ENCODE data around the gene GNAT2.

GNAT2 gene

GRCh38 chr1:109641078-109641740 is 21.8 kb upstream of the GNAT2 start:
- Histone ChIP-seq H3K27me3 (replicated peaks; ENCODE audit: control insufficient read depth, insufficient read depth, low read length) (no peaks in the 10 kb centered on the region), H3K9me3 (ENCODE audit: control insufficient read depth, low read length) (no peaks in the 10 kb centered on the region), H3K36me3 (ENCODE audit: control insufficient read depth, insufficient read depth, low read length, severe bottlenecking) (no peaks in the 10 kb centered on the region), H3K9ac (ENCODE audit: low read length) (no peak overlapping the region), H3K4me1 (ENCODE audit: control insufficient read depth, insufficient read depth, low read length) (peaks cover 9% of the 10 kb centered on the region), H3K4me3 (ENCODE audit: low read length) (no peak overlapping the region)
- no peak for DNase-seq (ENCODE audit: low read depth)

- no peak overlapping the region for H3K9ac ChIP-seq (ENCODE audit: low read length)
- peak; percentile 88 for DNase-seq (ENCODE audit: low read depth)
- no peaks in the 10 kb centered on the region for H3K36me3 ChIP-seq (ENCODE audit: control insufficient read depth, insufficient read depth, low read length, severe bottlenecking)
- no peak overlapping the region for H3K4me3 ChIP-seq (ENCODE audit: low read length)
- H3K27me3 ChIP-seq (replicated peaks; ENCODE audit: control insufficient read depth, insufficient read depth, low read length), result no peaks in the 10 kb centered on the region
- no peaks in the 10 kb centered on the region for H3K9me3 ChIP-seq (ENCODE audit: control insufficient read depth, low read length)
- peaks cover 15% of the 10 kb centered on the region for H3K4me1 ChIP-seq (ENCODE audit: control insufficient read depth, insufficient read depth, low read length)
Observed at GRCh38 chr1:109640285-109640865, 21.0 kb upstream of the GNAT2 start.

- DNase-seq (ENCODE audit: low read depth), result no peak
- H3K9me3 ChIP-seq (ENCODE audit: control insufficient read depth, low read length), result no peaks in the 10 kb centered on the region
- no peak overlapping the region for H3K9ac ChIP-seq (ENCODE audit: low read length)
- H3K36me3 ChIP-seq (ENCODE audit: control insufficient read depth, insufficient read depth, low read length, severe bottlenecking), result no peaks in the 10 kb centered on the region
- H3K4me1 ChIP-seq (ENCODE audit: control insufficient read depth, insufficient read depth, low read length), result peaks cover 15% of the 10 kb centered on the region
- no peaks in the 10 kb centered on the region for H3K27me3 ChIP-seq (replicated peaks; ENCODE audit: control insufficient read depth, insufficient read depth, low read length)
- H3K4me3 ChIP-seq (ENCODE audit: low read length), result no peak overlapping the region
Observed at GRCh38 chr1:109639841-109640184, 20.4 kb upstream of the GNAT2 start.

DNA sequence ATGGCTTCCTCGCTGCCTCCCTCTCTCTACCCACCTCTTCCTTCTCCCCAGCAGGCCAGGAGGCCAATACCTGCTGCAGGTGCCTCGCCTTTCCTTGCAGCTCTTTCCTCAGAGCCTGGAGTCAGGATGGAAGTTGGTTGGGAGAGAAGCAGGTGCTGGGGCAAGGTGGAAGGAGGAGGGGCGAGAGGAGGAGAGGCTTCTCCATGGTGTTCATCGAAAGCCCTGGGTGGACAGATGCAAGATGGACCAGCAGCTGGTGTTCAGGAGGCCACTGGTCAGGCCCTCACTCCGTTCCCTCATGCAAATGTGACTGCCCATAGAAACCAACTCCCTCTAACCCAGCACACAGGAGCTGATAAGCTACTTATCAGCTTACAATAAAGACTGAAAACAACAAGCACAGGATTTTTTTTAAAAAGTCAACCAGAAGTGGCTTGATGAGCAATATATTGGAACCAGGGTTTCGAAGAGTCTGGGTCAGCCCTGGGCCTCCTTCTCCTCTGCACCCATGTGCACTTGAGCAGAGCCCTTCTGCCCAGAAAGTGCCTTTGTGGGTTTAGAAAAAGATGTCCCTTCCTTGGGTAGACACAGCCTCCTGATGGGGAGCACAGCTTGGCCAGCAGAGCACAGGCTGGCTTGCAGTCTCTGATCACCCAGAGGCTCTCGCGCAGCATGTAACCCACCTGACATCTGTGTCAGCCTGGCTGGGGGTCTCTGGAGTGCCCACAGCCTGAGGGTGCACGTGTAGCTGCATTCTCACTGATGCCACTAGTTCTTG is 19.8 kb upstream of the GNAT2 start:
- no peak for DNase-seq (ENCODE audit: low read depth)
- Histone ChIP-seq H3K9ac (ENCODE audit: low read length) (no peak overlapping the region), H3K9me3 (ENCODE audit: control insufficient read depth, low read length) (no peaks in the 10 kb centered on the region), H3K27me3 (replicated peaks; ENCODE audit: control insufficient read depth, insufficient read depth, low read length) (no peaks in the 10 kb centered on the region), H3K4me1 (ENCODE audit: control insufficient read depth, insufficient read depth, low read length) (peaks cover 15% of the 10 kb centered on the region), H3K36me3 (ENCODE audit: control insufficient read depth, insufficient read depth, low read length, severe bottlenecking) (no peaks in the 10 kb centered on the region), H3K4me3 (ENCODE audit: low read length) (no peak overlapping the region)

DNA sequence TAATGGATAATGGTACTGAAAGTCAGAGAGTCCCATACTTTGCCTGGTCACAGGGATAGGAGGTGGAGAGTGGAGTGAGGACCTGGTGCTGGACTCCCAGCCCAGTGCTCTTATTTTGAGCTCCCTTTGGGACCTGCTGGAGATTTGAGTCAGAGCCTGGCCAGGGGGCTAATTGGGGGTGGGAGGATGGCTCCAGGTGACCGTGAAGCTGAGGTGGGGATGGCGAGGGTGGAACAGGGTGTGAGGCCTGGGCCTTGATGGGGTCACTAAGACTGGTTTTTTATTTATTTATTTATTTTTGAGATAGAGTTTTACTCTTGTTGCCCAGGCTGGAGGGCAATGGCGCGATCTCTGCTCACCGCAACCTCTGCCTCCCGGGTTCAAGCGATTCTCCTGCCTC is 18.0 kb upstream of the GNAT2 start:
- no peak overlapping the region for H3K4me3 ChIP-seq (ENCODE audit: low read length)
- H3K4me1 ChIP-seq (ENCODE audit: control insufficient read depth, insufficient read depth, low read length), result peaks cover 12% of the 10 kb centered on the region
- no peak for DNase-seq (ENCODE audit: low read depth)
- H3K9ac ChIP-seq (ENCODE audit: low read length), result no peak overlapping the region
- H3K9me3 ChIP-seq (ENCODE audit: control insufficient read depth, low read length), result no peaks in the 10 kb centered on the region
- no peaks in the 10 kb centered on the region for H3K36me3 ChIP-seq (ENCODE audit: control insufficient read depth, insufficient read depth, low read length, severe bottlenecking)
- H3K27me3 ChIP-seq (replicated peaks; ENCODE audit: control insufficient read depth, insufficient read depth, low read length), result no peaks in the 10 kb centered on the region

- peaks cover 6% of the 10 kb centered on the region for H3K36me3 ChIP-seq (ENCODE audit: control insufficient read depth, insufficient read depth, low read length, severe bottlenecking)
- H3K9ac ChIP-seq (ENCODE audit: low read length), result no peak overlapping the region
- peaks cover 12% of the 10 kb centered on the region for H3K4me1 ChIP-seq (ENCODE audit: control insufficient read depth, insufficient read depth, low read length)
- H3K4me3 ChIP-seq (ENCODE audit: low read length), result no peak overlapping the region
- no peaks in the 10 kb centered on the region for H3K27me3 ChIP-seq (replicated peaks; ENCODE audit: control insufficient read depth, insufficient read depth, low read length)
- H3K9me3 ChIP-seq (ENCODE audit: control insufficient read depth, low read length), result no peaks in the 10 kb centered on the region
- peak; percentile 35 for DNase-seq (ENCODE audit: low read depth)
Observed at GRCh38 chr1:109636201-109636952, 17.0 kb upstream of the GNAT2 start.

GRCh38 chr1:109635862-109636200 is 16.4 kb upstream of the GNAT2 start:
- no peak overlapping the region for H3K9ac ChIP-seq (ENCODE audit: low read length)
- H3K27me3 ChIP-seq (replicated peaks; ENCODE audit: control insufficient read depth, insufficient read depth, low read length), result no peaks in the 10 kb centered on the region
- no peak overlapping the region for H3K4me3 ChIP-seq (ENCODE audit: low read length)
- no peak for DNase-seq (ENCODE audit: low read depth)
- H3K36me3 ChIP-seq (ENCODE audit: control insufficient read depth, insufficient read depth, low read length, severe bottlenecking), result peaks cover 12% of the 10 kb centered on the region
- H3K9me3 ChIP-seq (ENCODE audit: control insufficient read depth, low read length), result no peaks in the 10 kb centered on the region
- peaks cover 12% of the 10 kb centered on the region for H3K4me1 ChIP-seq (ENCODE audit: control insufficient read depth, insufficient read depth, low read length)

DNA sequence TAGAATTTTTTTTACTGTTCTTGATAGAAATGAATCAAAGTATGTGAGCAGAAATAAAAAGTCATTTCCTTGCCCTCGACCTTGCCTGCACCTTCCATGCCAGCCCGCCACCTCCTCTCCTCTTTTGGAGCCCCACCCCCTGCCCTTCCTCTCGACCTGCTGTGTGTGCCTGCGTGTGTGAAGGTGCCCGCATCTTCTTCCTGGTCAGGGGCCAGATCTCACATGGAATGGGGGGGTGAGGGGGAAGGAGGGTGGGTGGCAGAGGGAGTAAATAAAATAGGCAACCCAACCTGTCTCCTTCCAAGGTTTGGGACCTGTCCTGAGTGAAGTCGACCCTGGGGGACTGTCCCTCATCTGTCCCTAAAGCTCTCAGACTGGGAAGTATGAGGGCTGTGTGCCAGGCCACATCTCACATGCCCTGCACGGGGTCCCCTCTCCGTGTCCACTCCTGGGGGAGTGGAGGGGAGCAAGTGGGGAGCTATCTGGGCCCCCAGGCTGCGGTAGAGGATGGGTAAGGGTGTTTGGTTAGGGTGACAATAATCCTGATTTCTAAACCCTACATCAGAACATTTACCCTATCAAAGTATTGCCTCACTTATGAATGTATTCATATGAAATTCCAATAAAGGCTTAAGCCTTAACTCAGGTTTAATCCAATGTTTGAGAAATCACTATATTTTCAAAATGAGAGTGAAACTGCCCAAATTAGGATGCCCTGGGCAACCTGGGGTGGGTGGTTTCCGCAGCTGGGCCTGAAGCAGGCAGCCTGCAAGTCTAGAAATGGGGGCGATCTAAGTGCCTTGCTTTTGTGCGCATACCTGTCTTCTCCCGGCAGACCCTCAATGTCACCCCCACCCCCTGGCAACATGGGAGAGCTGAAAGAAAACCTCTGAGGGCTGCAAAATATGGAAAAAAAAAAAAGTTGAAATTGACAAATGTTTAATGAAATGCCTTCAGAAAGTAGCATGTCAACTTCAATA is 15.6 kb upstream of the GNAT2 start:
- H3K36me3 ChIP-seq (ENCODE audit: control insufficient read depth, insufficient read depth, low read length, severe bottlenecking), result peaks cover 15% of the 10 kb centered on the region

GRCh38 chr1:109634292-109634691 is 14.9 kb upstream of the GNAT2 start:
- Histone ChIP-seq H3K9me3 (ENCODE audit: control insufficient read depth, low read length) (no peaks in the 10 kb centered on the region), H3K27me3 (replicated peaks; ENCODE audit: control insufficient read depth, insufficient read depth, low read length) (no peaks in the 10 kb centered on the region), H3K36me3 (ENCODE audit: control insufficient read depth, insufficient read depth, low read length, severe bottlenecking) (peaks cover 21% of the 10 kb centered on the region), H3K4me1 (ENCODE audit: control insufficient read depth, insufficient read depth, low read length) (peaks cover 12% of the 10 kb centered on the region), H3K9ac (ENCODE audit: low read length) (no peak overlapping the region), H3K4me3 (ENCODE audit: low read length) (no peak overlapping the region)
- DNase-seq (ENCODE audit: low read depth), result no peak

More for the DNA sequence above, 15.6 kb upstream of the GNAT2 start:
- no peak for DNase-seq (ENCODE audit: low read depth)
- peaks cover 12% of the 10 kb centered on the region for H3K4me1 ChIP-seq (ENCODE audit: control insufficient read depth, insufficient read depth, low read length)
- no peaks in the 10 kb centered on the region for H3K27me3 ChIP-seq (replicated peaks; ENCODE audit: control insufficient read depth, insufficient read depth, low read length)
- H3K9ac ChIP-seq (ENCODE audit: low read length), result no peak overlapping the region
- no peaks in the 10 kb centered on the region for H3K9me3 ChIP-seq (ENCODE audit: control insufficient read depth, low read length)
- no peak overlapping the region for H3K4me3 ChIP-seq (ENCODE audit: low read length)

GRCh38 chr1:109632671-109633346 is 13.4 kb upstream of the GNAT2 start:
- Histone ChIP-seq H3K36me3 (ENCODE audit: control insufficient read depth, insufficient read depth, low read length, severe bottlenecking) (peaks cover 36% of the 10 kb centered on the region), H3K4me1 (ENCODE audit: control insufficient read depth, insufficient read depth, low read length) (peaks cover 12% of the 10 kb centered on the region), H3K9ac (ENCODE audit: low read length) (no peak overlapping the region), H3K9me3 (ENCODE audit: control insufficient read depth, low read length) (no peaks in the 10 kb centered on the region), H3K4me3 (ENCODE audit: low read length) (no peak overlapping the region), H3K27me3 (replicated peaks; ENCODE audit: control insufficient read depth, insufficient read depth, low read length) (no peaks in the 10 kb centered on the region)
- no peak for DNase-seq (ENCODE audit: low read depth)
